ENCODE data around the gene SLC16A3. TPM values are rescaled to one million over a fixed set of nuclear protein-coding genes. Genes with fewer than 3 reads are reported as not detected.

The SLC16A3 gene
- total RNA-seq, 2 donors from 2014 or later: 76.0 to 113 TPM

DNA sequence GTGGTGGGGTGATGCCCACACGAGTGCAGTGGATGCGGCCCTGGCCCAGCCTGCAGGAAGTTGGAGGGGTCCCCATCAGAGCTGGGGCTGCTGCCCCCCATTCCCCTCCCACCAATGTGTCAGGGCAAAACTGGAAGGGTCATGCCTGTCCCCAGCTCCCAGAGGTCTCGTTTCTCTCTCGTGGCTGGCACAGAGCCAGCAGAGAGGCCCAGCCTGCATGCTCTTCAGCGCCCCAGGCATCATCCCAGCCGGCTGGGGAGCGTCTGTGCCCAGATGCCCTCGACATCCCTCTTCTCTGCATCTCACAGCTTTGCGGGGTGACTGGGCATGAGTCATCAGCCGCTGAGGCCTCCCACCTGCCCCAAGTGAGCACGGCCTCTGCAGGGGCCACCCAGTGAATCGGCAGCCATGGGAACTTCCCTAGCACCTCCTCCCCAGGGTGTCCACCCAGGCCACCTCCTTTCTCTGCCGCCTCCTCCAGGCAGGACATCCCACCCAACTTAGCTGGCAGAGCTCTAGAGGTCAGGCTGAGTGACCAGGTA is 54.4 kb downstream of the SLC16A3 start:
- TF ChIP-seq, protein P1, sequence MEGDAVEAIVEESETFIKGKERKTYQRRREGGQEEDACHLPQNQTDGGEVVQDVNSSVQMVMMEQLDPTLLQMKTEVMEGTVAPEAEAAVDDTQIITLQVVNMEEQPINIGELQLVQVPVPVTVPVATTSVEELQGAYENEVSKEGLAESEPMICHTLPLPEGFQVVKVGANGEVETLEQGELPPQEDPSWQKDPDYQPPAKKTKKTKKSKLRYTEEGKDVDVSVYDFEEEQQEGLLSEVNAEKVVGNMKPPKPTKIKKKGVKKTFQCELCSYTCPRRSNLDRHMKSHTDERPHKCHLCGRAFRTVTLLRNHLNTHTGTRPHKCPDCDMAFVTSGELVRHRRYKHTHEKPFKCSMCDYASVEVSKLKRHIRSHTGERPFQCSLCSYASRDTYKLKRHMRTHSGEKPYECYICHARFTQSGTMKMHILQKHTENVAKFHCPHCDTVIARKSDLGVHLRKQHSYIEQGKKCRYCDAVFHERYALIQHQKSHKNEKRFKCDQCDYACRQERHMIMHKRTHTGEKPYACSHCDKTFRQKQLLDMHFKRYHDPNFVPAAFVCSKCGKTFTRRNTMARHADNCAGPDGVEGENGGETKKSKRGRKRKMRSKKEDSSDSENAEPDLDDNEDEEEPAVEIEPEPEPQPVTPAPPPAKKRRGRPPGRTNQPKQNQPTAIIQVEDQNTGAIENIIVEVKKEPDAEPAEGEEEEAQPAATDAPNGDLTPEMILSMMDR (IDR thresholded peaks at IDR 0.05): no peak
- Histone ChIP-seq H3K4me3 (no peak overlapping the region), H3K4me1 (ENCODE audit: control insufficient read depth in 1 of 2, low read depth in 2 of 2) (peaks cover 3 to 7% of the 10 kb centered on the region in 2 donors), H3K27ac (no peak overlapping the region), H3K36me3 (no peaks in the 10 kb centered on the region), H3K27me3 (replicated peaks; ENCODE audit: insufficient read depth) (no peaks in the 10 kb centered on the region), H3K9me3 (no peaks in the 10 kb centered on the region)
- ATAC-seq (ENCODE audit: insufficient number of reproducible peaks, low FRiP score, low read depth) (no peak), DNase-seq (ENCODE audit: low spot score) (no peak)

- H3K36me3 ChIP-seq: no peaks in the 10 kb centered on the region
- no peaks in the 10 kb centered on the region for H3K9me3 ChIP-seq
- H3K27me3 ChIP-seq (replicated peaks; ENCODE audit: insufficient read depth): no peaks in the 10 kb centered on the region
- H3K27ac ChIP-seq: no peak overlapping the region
- DNase-seq (ENCODE audit: low spot score) (no peak), ATAC-seq (ENCODE audit: insufficient number of reproducible peaks, low FRiP score, low read depth) (no peak)
- TF ChIP-seq, protein P1 (IDR thresholded peaks at IDR 0.05): no peak
- H3K4me3 ChIP-seq: no peak overlapping the region
- H3K4me1 ChIP-seq (ENCODE audit: control insufficient read depth in 1 of 2, low read depth in 2 of 2): peaks cover 3 to 7% of the 10 kb centered on the region in 2 donors
These were observed 56.3 kb downstream of the SLC16A3 start for GRCh38 chr17:82285141-82285540.

DNA sequence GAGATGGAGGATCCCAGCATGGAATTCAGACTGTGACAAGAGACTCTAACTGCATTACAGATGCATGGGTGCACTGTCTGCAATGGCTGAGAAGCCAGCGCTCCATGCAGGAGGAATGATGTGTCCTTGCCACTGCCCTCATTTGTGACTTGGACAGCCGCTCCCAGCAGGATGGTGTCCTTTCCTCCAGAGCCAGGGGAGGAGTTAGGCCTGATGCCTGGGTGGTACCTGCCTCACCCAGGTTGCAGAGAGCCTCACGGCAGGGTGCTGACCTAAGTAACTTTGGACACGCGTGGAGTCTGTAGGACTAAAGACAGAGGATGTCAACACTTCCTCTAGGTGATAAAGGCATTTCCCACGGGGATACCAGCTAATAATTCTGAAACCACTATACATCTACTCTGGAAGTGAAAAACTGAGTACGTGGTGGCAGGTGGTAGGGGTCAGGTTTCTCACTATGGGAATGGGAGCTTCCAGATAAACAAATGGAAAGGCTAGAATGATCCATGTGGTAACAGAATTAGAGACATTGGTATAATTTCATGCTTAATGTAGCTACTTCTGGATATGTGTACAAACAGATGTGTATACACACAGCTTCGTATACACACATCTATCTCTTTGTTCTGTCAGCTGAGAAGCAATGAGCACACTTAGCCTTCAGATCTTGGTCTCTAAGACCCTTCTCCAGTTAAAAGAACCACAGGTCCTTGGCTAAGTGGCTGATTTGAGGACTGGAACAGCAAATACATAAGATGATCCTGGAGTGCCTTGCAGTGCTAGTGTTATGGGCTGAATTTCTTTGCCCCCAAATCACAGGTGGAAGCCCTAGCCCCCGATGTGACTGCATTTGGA is 58.4 kb downstream of the SLC16A3 start:
- H3K27ac ChIP-seq: no peak overlapping the region
- H3K9me3 ChIP-seq: no peaks in the 10 kb centered on the region
- no peak overlapping the region for H3K4me3 ChIP-seq
- no peaks in the 10 kb centered on the region for H3K36me3 ChIP-seq
- peaks cover 0 to 8% of the 10 kb centered on the region in 2 donors for H3K4me1 ChIP-seq (ENCODE audit: control insufficient read depth in 1 of 2, low read depth in 2 of 2)
- no peaks in the 10 kb centered on the region for H3K27me3 ChIP-seq (replicated peaks; ENCODE audit: insufficient read depth)
- TF ChIP-seq, protein P1 (IDR thresholded peaks at IDR 0.05): no peak
- DNase-seq (ENCODE audit: low spot score) (no peak), ATAC-seq (ENCODE audit: insufficient number of reproducible peaks, low FRiP score, low read depth) (no peak)

GRCh38 chr17:82287868-82288801 is 59.3 kb downstream of the SLC16A3 start:
- peaks cover 0 to 8% of the 10 kb centered on the region in 2 donors for H3K4me1 ChIP-seq (ENCODE audit: control insufficient read depth in 1 of 2, low read depth in 2 of 2)
- DNase-seq (ENCODE audit: low spot score) (no peak), ATAC-seq (ENCODE audit: insufficient number of reproducible peaks, low FRiP score, low read depth) (no peak)
- TF ChIP-seq, protein P1 (IDR thresholded peaks at IDR 0.05): no peak
- no peak overlapping the region for H3K27ac ChIP-seq
- no peaks in the 10 kb centered on the region for H3K36me3 ChIP-seq
- no peaks in the 10 kb centered on the region for H3K27me3 ChIP-seq (replicated peaks; ENCODE audit: insufficient read depth)
- H3K9me3 ChIP-seq: no peaks in the 10 kb centered on the region
- no peak overlapping the region for H3K4me3 ChIP-seq

Other genes with a start within 250 kb of the SLC16A3 start
- gene CENPX, start 206.2 kb upstream of the SLC16A3 start, total RNA-seq: 10 to 100 TPM; 31.4 to 40.4 TPM
- gene LRRC45, start 205.7 kb upstream of the SLC16A3 start, total RNA-seq: 10 to 100 TPM in 1 of 2 donors, 1 to 10 TPM in 1; 6.1 to 14.2 TPM
- gene RAC3, start 197.4 kb upstream of the SLC16A3 start, total RNA-seq: 1 to 10 TPM in 1 of 2 donors, not detected in 1; 1.8 TPM
- gene DCXR, start 191.3 kb upstream of the SLC16A3 start, total RNA-seq: 10 to 100 TPM; 33.9 to 87.1 TPM
- gene RFNG, start 177.2 kb upstream of the SLC16A3 start, total RNA-seq: 10 to 100 TPM; 39.9 to 45.3 TPM
- 10 to 100 TPM; 43.2 to 91.9 TPM for gene GPS1, start 177.1 kb upstream of the SLC16A3 start, total RNA-seq
- gene DUS1L, start 163.2 kb upstream of the SLC16A3 start, total RNA-seq: 10 to 100 TPM; 77.3 to 88.9 TPM
- gene FASN, start 130.8 kb upstream of the SLC16A3 start, total RNA-seq: 10 to 100 TPM; 49.6 to 50.9 TPM
- 10 to 100 TPM; 19.4 to 58.1 TPM for gene CCDC57, start 16.2 kb upstream of the SLC16A3 start, total RNA-seq
- 10 to 100 TPM; 69.5 to 71.9 TPM for gene CSNK1D, start 44.7 kb downstream of the SLC16A3 start, total RNA-seq
- gene CD7, start 88.6 kb downstream of the SLC16A3 start, total RNA-seq: 1 to 10 TPM; 3.0 to 3.5 TPM
- gene SECTM1, start 104.7 kb downstream of the SLC16A3 start, total RNA-seq: 10 to 100 TPM; 16.7 to 32.2 TPM
- not detected for gene TEX19, start 130.2 kb downstream of the SLC16A3 start, total RNA-seq
- gene UTS2R, start 142.7 kb downstream of the SLC16A3 start, total RNA-seq: under 1 TPM in 1 of 2 donors, not detected in 1; 0.27 TPM
- 10 to 100 TPM; 31.4 to 34.7 TPM for gene HEXD, start 189.3 kb downstream of the SLC16A3 start, total RNA-seq
- 10 to 100 TPM; 24.9 to 27.4 TPM for gene OGFOD3, start 189.5 kb downstream of the SLC16A3 start, total RNA-seq
- 100 to 1,000 TPM in 1 of 2 donors, 10 to 100 TPM in 1; 84.6 to 178 TPM for gene CYBC1, start 221.7 kb downstream of the SLC16A3 start, total RNA-seq
- 10 to 100 TPM; 77.0 to 86.8 TPM for gene NARF, start 229.7 kb downstream of the SLC16A3 start, total RNA-seq

All from thoracic aorta (tissue), 2 donors.